Cardiac fibroblast (primary cell): Measurements from ENCODE around the gene TAOK1.

ENCODE experiments used
- DNase-seq, 2 donors: peaks; one replicate each; pipeline versions ENCODE4 v3.0.0 to v3.0.0-alpha.2; 2010; ENCODE audit warnings: low read depth in 2 of 2
- H3K4me3 ChIP-seq, 2 donors: replicated peaks in 1 of 2; 1 replicate in 1 of 2; 2 replicates in 1 of 2; pipeline ENCODE4 v1.5.1; 2011; ENCODE audit warnings: low read depth in 2 of 2, low read length in 2 of 2, mild to moderate bottlenecking in 2 of 2, moderate library complexity in 1 of 2
- TF ChIP-seq, protein P1 (sequence below): IDR thresholded peaks from one replicate; pipeline ENCODE4 v1.5.1; 2011; ENCODE audit warnings: low read depth, mild to moderate bottlenecking, low read length, inconsistent platforms

Gene TAOK1

GRCh38 chr17:29434550-29434949, 44.4 kb downstream of the TAOK1 start:
- TF ChIP-seq, protein P1, sequence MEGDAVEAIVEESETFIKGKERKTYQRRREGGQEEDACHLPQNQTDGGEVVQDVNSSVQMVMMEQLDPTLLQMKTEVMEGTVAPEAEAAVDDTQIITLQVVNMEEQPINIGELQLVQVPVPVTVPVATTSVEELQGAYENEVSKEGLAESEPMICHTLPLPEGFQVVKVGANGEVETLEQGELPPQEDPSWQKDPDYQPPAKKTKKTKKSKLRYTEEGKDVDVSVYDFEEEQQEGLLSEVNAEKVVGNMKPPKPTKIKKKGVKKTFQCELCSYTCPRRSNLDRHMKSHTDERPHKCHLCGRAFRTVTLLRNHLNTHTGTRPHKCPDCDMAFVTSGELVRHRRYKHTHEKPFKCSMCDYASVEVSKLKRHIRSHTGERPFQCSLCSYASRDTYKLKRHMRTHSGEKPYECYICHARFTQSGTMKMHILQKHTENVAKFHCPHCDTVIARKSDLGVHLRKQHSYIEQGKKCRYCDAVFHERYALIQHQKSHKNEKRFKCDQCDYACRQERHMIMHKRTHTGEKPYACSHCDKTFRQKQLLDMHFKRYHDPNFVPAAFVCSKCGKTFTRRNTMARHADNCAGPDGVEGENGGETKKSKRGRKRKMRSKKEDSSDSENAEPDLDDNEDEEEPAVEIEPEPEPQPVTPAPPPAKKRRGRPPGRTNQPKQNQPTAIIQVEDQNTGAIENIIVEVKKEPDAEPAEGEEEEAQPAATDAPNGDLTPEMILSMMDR, result no peak
- H3K4me3 ChIP-seq, result no peak overlapping the region
- no peak for DNase-seq

GRCh38 chr17:29442451-29442850, 52.3 kb downstream of the TAOK1 start:
- H3K4me3 ChIP-seq, result no peak overlapping the region
- DNase-seq, result no peak
- TF ChIP-seq, protein P1, result no peak

GRCh38 chr17:29443041-29443739, 53.0 kb downstream of the TAOK1 start:
- no peak for DNase-seq
- H3K4me3 ChIP-seq, result no peak overlapping the region
- TF ChIP-seq, protein P1, result no peak

DNA sequence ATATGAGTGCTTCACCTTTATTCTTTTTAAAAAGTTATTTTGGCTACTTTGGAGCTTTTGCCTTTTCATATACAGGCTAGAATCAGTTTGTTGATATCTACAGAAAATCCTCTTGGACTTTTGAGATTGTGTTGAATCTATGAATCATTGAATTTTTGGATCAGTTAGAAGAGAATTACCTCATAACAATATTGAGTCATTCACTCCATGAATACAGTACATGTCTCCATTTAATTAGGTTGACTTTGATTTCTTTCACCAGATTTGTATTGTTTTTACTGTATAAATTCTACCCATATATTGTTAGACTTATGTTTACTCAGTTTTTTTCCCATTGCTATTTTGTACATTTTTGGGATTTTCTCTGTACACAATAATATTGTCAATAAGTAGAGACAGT, 54.4 kb downstream of the TAOK1 start:
- peak; percentile 27 to 63 for DNase-seq
- no peak overlapping the region for H3K4me3 ChIP-seq
- TF ChIP-seq, protein P1, result no peak

GRCh38 chr17:29445844-29446243, 55.7 kb downstream of the TAOK1 start:
- TF ChIP-seq, protein P1, result no peak
- DNase-seq, result no peak
- H3K4me3 ChIP-seq, result no peak overlapping the region

DNA sequence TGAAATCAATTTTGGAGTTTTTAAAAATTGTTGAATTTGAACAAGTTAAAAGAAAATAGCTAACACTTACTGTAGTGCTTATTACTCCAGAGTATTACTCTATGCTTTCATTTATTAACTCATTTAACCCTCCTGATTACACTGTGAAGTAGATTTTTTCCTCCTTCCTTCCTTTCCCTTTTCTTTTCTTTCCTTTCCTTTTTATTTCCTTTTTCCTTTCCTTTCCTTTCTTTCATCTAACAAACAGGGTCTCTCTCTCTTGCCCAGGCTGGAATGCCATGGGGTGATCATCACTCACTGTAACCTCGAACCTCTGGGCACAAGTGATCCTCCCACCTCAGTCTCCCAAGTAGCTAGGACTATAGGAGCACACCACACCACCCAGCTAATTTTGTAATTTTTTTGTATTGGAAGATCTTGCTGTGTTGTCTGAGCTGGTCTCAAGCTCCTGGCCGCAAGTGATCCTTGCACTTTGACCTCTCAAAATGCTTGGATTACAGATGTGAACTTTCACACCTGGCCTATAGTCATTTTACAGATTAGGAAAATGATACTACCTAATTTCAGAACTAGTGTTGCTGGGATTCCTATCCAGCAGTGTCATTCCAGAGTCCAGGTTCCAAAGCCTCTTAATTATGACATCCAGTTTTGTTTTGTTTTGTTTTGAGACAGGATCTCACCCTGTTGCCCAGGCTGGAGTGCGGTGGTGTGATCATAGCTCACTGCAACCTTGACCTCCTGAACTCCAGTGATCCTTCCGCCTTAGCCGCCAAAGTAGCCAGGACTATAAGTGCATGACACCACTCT, 59.9 kb downstream of the TAOK1 start:
- DNase-seq, result no peak
- TF ChIP-seq, protein P1, result no peak
- no peak overlapping the region for H3K4me3 ChIP-seq
